Fibroblast of mammary gland (primary cell): ENCODE measurements around the gene CES1.

Experiments used
- DNase-seq: peaks from one replicate; pipeline ENCODE4 v3.0.0-alpha.2; 2010; ENCODE audit warnings: low read depth
- H3K4me3 ChIP-seq: 2 replicates; pipeline ENCODE4 v1.5.1; 2011; ENCODE audit warnings: low read depth, mild to moderate bottlenecking, low read length, moderate library complexity; ENCODE audit not compliant: control insufficient read depth
- TF ChIP-seq, protein P1 (sequence below): conservative IDR thresholded peaks from 2 replicates; pipeline ENCODE4 v1.5.1; 2011; ENCODE audit warnings: low read depth, low read length, inconsistent platforms; ENCODE audit not compliant: control insufficient read depth, insufficient read depth

The CES1 gene

DNA sequence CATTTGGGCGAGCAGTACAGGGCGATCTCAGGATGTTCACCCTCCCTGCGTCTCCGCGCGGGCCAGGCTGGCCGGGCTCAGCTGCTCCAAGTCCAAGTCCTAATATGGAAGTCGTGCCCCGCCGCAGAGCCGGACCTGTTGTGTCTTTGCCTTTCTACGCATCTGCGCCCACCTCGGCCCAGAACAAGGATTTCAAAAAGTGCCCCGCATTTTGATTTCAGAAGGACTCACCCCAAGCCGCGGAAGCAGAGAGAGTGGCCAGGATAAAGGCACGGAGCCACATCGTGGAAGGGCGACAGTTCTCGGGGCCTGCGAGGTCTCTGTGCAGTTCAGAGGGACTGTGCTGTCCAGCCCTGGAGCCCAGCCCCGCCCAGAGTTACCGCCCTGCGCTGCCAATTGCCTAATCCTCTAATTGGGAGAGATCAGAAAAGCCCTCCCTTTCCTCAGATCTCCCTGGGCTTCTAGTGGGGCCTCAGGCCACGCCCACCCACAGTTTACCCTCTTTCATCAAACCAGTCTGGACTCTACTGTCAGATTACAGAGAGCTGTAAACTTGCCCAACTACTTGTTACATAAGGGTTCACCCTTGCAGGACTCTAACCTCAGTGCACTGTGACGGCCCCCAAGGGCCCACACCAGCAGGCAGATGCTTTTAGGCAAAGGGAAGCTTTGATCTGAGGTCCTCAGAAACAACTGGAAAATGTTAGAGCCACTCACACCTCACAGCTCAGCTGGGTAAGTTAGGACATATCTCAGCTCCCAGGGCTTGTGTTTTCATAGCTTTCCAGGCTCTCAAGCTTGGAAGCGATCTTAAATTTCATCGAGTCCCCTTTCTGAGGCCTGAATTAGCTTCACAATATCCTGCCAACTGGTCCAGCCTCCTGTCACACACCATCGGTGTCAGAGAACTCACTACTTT is at the start of gene CES1:
CES1 (minus strand) TSS at position 324 of the 919 bp plus-strand sequence; CDS start at position 283, 41 bp downstream.
- no peak for DNase-seq
- TF ChIP-seq, protein P1, sequence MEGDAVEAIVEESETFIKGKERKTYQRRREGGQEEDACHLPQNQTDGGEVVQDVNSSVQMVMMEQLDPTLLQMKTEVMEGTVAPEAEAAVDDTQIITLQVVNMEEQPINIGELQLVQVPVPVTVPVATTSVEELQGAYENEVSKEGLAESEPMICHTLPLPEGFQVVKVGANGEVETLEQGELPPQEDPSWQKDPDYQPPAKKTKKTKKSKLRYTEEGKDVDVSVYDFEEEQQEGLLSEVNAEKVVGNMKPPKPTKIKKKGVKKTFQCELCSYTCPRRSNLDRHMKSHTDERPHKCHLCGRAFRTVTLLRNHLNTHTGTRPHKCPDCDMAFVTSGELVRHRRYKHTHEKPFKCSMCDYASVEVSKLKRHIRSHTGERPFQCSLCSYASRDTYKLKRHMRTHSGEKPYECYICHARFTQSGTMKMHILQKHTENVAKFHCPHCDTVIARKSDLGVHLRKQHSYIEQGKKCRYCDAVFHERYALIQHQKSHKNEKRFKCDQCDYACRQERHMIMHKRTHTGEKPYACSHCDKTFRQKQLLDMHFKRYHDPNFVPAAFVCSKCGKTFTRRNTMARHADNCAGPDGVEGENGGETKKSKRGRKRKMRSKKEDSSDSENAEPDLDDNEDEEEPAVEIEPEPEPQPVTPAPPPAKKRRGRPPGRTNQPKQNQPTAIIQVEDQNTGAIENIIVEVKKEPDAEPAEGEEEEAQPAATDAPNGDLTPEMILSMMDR, result no peak
- H3K4me3 ChIP-seq, result no peak within 1 kb of the TSS

DNA sequence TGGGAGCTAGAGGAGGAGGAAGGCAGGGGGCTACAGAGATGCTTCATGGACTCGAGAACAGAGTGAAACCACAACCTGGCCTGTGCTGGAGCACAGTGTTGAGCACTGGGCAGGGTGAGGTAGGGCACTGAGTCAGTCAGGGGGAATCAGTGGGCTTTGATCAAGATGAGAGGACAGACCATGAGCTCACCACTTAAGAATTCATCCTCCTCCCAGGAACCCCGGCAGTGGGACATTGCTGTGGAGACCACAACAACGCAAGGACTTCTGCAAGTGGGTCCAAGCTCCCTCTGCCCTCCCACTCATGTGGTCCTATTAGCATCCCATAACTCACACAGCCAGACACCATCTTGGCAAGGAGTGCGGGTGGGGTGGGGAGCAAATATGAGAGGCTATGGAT is 44.0 kb upstream of the CES1 start:
- TF ChIP-seq, protein P1, result no peak
- peak; percentile 0 for DNase-seq
- H3K4me3 ChIP-seq, result no peak overlapping the region

DNA sequence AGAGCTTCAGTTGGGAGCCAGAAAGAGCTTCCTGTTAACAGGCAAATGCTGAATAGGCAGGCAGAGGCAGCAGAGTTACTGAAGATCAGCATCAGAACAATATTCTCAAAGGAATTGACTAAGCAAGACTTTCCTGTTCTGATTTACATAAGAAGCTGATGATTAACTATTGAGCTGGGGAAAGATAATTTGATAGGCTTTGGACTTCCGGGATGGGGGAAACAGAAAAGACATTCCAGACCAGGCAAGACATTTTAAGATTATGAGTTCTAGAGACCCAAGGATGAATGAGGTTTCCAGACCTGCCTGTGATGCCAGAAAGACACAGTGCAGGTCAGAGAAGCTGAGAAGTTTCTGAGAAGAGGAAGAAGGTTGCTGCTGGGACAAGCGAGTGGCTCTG is 42.4 kb upstream of the CES1 start, which contains the start of gene CES5A:
CES5A (minus strand) TSS at position 101 of the 400 bp plus-strand sequence. CDS start 152 bp downstream, outside the sequence.
- DNase-seq, result peak; percentile 1
- TF ChIP-seq, protein P1, result no peak

DNA sequence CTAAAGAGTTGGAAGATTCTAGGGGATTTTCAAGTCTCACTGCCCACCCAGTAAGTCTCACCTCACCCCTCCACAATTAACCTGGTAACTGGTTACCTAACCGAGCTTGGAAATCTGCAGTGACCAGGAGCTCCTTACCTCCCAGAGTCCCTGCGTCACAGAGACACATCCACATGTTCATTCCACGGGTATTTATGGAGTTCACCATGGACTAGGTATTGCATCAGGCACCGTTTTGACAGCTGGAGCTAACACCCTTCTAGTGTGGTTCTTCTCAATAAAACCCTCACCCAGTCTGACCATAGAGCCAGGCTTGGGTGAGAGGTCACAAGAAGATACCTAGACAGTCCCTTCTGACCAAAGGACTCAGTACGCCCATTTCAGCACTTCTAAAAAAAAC is 40.2 kb upstream of the CES1 start:
- no peak overlapping the region for H3K4me3 ChIP-seq
- DNase-seq, result no peak
- TF ChIP-seq, protein P1, result no peak

More for the DNA sequence above, 42.4 kb upstream of the CES1 start, which contains the start of gene CES5A:
- no peak within 1 kb of the TSS for H3K4me3 ChIP-seq

DNA sequence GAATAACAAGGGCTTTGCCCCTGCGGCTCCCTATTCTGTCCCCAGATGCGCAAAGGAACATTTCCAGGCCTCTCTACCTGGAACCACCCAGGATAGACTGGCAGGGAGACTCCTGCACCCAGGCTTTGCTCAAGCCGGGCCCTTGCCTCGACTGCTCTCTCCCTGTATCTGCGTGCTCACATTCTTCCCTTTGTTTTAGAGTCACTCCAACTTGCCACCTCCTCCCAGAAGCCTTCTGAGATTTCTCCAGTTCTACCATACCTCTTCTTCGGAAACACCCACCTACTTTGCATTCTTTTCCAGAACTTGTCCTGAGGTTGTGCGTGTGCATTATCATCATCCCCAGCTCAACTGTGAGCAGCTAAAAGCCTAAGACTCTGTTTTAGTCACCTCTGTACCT is 39.2 kb upstream of the CES1 start:
- TF ChIP-seq, protein P1, result no peak
- no peak for DNase-seq
- no peak overlapping the region for H3K4me3 ChIP-seq

DNA sequence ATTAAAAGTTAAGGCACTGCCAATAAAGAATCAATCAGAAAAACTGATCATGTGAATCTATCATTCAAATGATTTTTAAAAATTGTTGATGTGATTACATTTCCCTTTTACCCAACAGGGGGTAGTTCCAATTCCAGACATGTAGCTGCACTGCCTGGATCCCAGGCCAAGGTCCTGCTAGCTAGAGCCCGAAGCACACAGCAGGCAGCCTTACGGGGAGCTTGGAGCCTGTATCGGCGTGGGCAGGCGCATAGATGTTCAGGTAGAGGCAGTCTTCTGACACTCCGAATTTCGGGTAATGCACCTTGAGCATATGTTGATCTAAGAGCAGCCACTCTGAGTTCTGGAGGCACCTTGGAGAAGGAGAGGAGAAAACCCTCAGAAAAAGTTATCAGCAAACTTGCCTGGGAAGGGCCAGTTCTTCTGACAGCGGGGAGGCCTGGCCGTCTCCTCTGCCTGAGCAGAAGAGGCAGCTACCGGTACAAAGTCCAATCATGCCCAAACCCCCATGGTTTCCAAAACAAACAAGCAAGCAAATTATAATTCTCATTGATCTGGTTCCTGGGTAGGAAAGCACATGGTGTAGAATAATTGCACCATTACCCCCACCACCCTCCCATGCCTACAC is 38.6 kb upstream of the CES1 start:
- no peak overlapping the region for H3K4me3 ChIP-seq
- DNase-seq, result no peak
- TF ChIP-seq, protein P1, result no peak
